Panc1 (cell line): Measurements from ENCODE around the gene DUSP8. TPM values are rescaled to one million over a fixed set of nuclear protein-coding genes. Genes with fewer than 3 reads are reported as not detected.

Experiments
- ATAC-seq: fragments of 200-7000 bp; cut with Tn5 transposase; 2 replicates; pipeline ENCODE4 v1.9.1; 2020; ENCODE audit warnings: mild to moderate bottlenecking, moderate library complexity
- BruUV-seq: library from RNA; stranded (reverse); fragments of 400-500 nt; replicated peaks from 2 replicates; lab custom pipeline; 2021; lab: Mats Ljungman, UMichigan
- CTCF ChIA-PET: fragments of 300-600 bp; sonication (Branson Sonifier 250); formaldehyde crosslinking; loops from one replicate; lab custom pipeline; 2022; ENCODE audit warnings: antibody characterized with exemption; lab: Charles Lee
- POLR2A ChIA-PET: fragments of 300-600 bp; sonication (Branson Sonifier 250); formaldehyde crosslinking; loops from one replicate; lab custom pipeline; 2022; ENCODE audit warnings: antibody characterized with exemption; lab: Charles Lee
- DNase-seq: peaks from one replicate; pipeline ENCODE4 v3.0.0-alpha.2; 2010; ENCODE audit warnings: low read depth, low spot score
- H3K27ac ChIP-seq: 2 replicates; pipeline ENCODE4 v1.5.1; 2011; ENCODE audit warnings: mild to moderate bottlenecking, low read length, inconsistent platforms
- H3K27me3 ChIP-seq: fragments of 200-500 bp; sonication (Bioruptor generic); 2 replicates; pipeline ENCODE4 v1.6.0; 2014; ENCODE audit warnings: low read length, inconsistent platforms; ENCODE audit not compliant: control insufficient read depth, insufficient read depth
- H3K36me3 ChIP-seq: fragments of 200-500 bp; sonication (Bioruptor generic); 2 replicates; pipeline ENCODE4 v1.5.1; 2014; ENCODE audit warnings: inconsistent platforms, mild to moderate bottlenecking, low read length, moderate library complexity; ENCODE audit not compliant: control insufficient read depth, insufficient read depth
- H3K4me1 ChIP-seq: 2 replicates; pipeline ENCODE4 v1.5.1; 2011; ENCODE audit warnings: inconsistent platforms, mild to moderate bottlenecking, low read length, moderate library complexity; ENCODE audit not compliant: control insufficient read depth, insufficient read depth
- H3K4me3 ChIP-seq, 2 experiments: 2 replicates each; pipeline ENCODE4 v1.5.1; 2011 to 2012; ENCODE audit warnings: low read depth in 2 of 2, low read length in 2 of 2, mild to moderate bottlenecking in 2 of 2, inconsistent platforms in 1 of 2, moderate library complexity in 1 of 2
- H3K9me3 ChIP-seq: fragments of 200-500 bp; sonication (Bioruptor generic); 2 replicates; pipeline ENCODE4 v1.5.1; 2014; ENCODE audit warnings: low read depth, mild to moderate bottlenecking, inconsistent platforms, low read length, moderate library complexity; ENCODE audit not compliant: control insufficient read depth, insufficient read depth
- POLR2AphosphoS5 ChIP-seq: IDR thresholded peaks from 2 replicates; pipeline ENCODE4 v1.6.1; 2012; ENCODE audit warnings: mild to moderate bottlenecking, low read depth, low read length, moderate library complexity
- SIN3A ChIP-seq: IDR thresholded peaks from 2 replicates; pipeline ENCODE4 v1.6.1; 2012; ENCODE audit warnings: low read depth, mild to moderate bottlenecking, low read length, moderate library complexity, borderline replicate concordance; ENCODE audit not compliant: insufficient read depth
- TCF7L2 ChIP-seq: IDR thresholded peaks from 2 replicates; pipeline ENCODE4 v1.6.1; 2011; ENCODE audit warnings: mild to moderate bottlenecking, low read depth, low read length, inconsistent platforms
- in situ Hi-C: cut with HindIII; loops from 2 replicates; pipeline ENCODE4 v1.10.0; 2016; ENCODE audit warnings: low sequenced_read_pairs, low pct_unique_long_range_greater_than_20kb
- intact Hi-C: fragments of 100-400 bp; cut with micrococcal nuclease; formaldehyde crosslinking; loops from one replicate; pipeline ENCODE4 v1.10.0; 2022; ENCODE audit not compliant: unreplicated experiment
- total RNA-seq: library from RNA; stranded (reverse); gene quantifications from one replicate; pipeline ENCODE4 v1.2.1, GENCODE V29; 2021; ENCODE audit not compliant: unreplicated experiment
- TF ChIP-seq, protein P1 (sequence below), 2 experiments: IDR thresholded peaks; 2 replicates each; pipeline ENCODE4 v1.6.1; 2011 to 2012; ENCODE audit warnings: low read depth in 2 of 2, control low read depth in 1 of 2, low read length in 1 of 2, mild to moderate bottlenecking in 1 of 2, moderate library complexity in 1 of 2; ENCODE audit not compliant: insufficient read depth in 1 of 2
- TF ChIP-seq, protein P2 (sequence below): fragments of 450-650 bp; IDR thresholded peaks from 2 replicates; pipeline ENCODE4 v1.5.1; 2017; ENCODE audit warnings: mild to moderate bottlenecking

Gene DUSP8
- total RNA-seq, 1 experiment from 2014 or later, result 5.5 TPM

DNA sequence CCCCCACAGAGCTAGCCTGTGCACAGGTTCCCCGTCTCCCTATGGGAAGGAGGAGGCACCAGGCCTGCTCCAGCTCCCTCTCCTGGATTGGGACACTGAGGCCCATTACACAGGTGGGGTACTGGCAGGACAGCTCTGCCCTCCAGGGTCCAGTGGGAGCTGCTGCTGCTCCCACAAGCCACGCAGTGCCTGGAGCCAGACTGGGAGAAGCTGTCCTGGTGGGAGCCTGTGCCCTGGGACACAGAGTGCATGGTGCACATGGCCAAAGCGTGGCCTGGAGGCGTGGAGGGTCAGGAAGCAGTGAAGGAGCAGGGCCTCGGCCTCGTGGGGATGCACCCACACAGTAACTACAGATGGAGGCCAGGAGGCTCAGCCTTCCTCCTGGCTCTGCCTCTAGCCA is 27.5 kb downstream of the DUSP8 start:
- CTCF ChIA-PET, result no interaction called here
- Histone ChIP-seq H3K36me3 (no peaks in the 10 kb centered on the region; the same call in 1 of the 2 replicates), H3K4me3 (no peak overlapping the region), H3K9me3 (no peaks in the 10 kb centered on the region), H3K4me1 (peaks cover 10% of the 10 kb centered on the region), H3K27ac (no peak overlapping the region), H3K27me3 (0 out of 2 replicates have a peak, but pooled peaks cover 2% of the 10 kb centered on the region)
- POLR2A ChIA-PET, result no interaction called here
- TF ChIP-seq, protein P1, sequence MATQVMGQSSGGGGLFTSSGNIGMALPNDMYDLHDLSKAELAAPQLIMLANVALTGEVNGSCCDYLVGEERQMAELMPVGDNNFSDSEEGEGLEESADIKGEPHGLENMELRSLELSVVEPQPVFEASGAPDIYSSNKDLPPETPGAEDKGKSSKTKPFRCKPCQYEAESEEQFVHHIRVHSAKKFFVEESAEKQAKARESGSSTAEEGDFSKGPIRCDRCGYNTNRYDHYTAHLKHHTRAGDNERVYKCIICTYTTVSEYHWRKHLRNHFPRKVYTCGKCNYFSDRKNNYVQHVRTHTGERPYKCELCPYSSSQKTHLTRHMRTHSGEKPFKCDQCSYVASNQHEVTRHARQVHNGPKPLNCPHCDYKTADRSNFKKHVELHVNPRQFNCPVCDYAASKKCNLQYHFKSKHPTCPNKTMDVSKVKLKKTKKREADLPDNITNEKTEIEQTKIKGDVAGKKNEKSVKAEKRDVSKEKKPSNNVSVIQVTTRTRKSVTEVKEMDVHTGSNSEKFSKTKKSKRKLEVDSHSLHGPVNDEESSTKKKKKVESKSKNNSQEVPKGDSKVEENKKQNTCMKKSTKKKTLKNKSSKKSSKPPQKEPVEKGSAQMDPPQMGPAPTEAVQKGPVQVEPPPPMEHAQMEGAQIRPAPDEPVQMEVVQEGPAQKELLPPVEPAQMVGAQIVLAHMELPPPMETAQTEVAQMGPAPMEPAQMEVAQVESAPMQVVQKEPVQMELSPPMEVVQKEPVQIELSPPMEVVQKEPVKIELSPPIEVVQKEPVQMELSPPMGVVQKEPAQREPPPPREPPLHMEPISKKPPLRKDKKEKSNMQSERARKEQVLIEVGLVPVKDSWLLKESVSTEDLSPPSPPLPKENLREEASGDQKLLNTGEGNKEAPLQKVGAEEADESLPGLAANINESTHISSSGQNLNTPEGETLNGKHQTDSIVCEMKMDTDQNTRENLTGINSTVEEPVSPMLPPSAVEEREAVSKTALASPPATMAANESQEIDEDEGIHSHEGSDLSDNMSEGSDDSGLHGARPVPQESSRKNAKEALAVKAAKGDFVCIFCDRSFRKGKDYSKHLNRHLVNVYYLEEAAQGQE (IDR thresholded peaks at IDR 0.05; ENCODE audit: insufficient read depth in 1 of 2, low read depth in 2 of 2, low read length in 1 of 2), result no peak
- ATAC-seq (no peak), DNase-seq (no peak)
- no TSS peak for BruUV-seq
- in situ Hi-C loops (no loop called here), intact Hi-C loops (loop anchor here (10.0 kb wide), 1 partner anchor 280 kb away; no protein-coding TSS in a partner anchor)

DNA sequence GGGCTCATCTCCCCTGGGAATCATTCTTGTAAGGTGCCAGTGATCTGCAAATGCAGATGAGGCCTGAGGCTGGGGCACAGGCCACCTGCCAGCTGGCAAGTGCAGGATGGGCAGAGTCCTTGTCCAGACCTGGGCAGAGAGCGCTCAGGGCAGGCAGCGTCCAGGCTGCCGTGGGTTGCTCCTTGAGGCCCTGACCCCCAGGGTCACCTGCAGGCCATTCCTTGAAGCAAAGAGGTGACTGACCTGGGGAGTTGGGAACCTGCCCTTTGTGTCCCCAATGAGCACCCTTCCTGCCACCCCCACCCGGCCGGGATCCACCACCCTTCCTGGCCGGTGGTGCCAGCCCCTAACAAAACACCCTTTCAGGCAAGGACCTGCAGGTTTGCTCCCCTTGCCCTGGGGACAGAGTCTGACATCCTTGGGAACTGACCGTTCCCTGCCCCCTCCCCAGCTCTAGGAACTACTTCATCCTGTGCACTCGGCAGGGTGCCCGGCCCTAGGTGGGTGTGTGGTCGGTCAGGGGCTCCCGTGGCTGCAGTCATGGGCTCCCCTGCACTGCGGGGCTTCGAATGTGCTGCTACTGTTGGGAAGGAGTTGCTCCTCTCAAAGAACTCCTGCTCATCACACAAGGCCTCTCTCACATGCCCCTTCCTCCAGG is 28.3 kb downstream of the DUSP8 start:
- Histone ChIP-seq H3K36me3 (no peaks in the 10 kb centered on the region; the same call in 1 of the 2 replicates), H3K4me3 (no peak overlapping the region), H3K27ac (no peak overlapping the region), H3K9me3 (no peaks in the 10 kb centered on the region), H3K27me3 (0 out of 2 replicates have a peak, but pooled peaks cover 2% of the 10 kb centered on the region), H3K4me1 (peaks cover 10% of the 10 kb centered on the region)
- POLR2A ChIA-PET, result no interaction called here
- ATAC-seq (no peak), DNase-seq (no peak)
- intact Hi-C loops, result loop anchor here (10.0 kb wide), 1 partner anchor 281 kb away; no protein-coding TSS in a partner anchor
- TF ChIP-seq, protein P2, sequence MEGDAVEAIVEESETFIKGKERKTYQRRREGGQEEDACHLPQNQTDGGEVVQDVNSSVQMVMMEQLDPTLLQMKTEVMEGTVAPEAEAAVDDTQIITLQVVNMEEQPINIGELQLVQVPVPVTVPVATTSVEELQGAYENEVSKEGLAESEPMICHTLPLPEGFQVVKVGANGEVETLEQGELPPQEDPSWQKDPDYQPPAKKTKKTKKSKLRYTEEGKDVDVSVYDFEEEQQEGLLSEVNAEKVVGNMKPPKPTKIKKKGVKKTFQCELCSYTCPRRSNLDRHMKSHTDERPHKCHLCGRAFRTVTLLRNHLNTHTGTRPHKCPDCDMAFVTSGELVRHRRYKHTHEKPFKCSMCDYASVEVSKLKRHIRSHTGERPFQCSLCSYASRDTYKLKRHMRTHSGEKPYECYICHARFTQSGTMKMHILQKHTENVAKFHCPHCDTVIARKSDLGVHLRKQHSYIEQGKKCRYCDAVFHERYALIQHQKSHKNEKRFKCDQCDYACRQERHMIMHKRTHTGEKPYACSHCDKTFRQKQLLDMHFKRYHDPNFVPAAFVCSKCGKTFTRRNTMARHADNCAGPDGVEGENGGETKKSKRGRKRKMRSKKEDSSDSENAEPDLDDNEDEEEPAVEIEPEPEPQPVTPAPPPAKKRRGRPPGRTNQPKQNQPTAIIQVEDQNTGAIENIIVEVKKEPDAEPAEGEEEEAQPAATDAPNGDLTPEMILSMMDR, result no peak
- in situ Hi-C loops, result no loop called here
- CTCF ChIA-PET, result no interaction called here
- no TSS peak for BruUV-seq

DNA sequence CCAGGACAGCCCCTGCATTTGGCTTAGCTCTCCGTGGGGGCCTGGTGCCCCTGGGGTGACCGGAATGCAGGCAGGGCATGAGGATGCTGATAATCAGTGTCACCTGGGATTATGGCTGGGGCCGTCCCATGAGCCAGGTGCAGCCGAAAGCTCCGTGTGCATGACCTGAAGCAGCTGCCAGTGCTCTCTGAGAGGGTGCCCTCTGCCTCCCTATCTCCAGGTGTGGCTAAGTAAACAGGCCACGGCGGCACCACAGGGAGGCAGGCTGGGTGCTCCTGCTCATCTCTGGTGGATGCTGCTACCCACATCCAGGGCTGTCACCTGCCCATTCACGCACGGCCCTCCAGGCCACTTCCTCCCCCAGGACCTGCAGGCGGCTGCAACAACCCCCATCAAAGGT is 29.8 kb downstream of the DUSP8 start:
- Histone ChIP-seq H3K36me3 (no peaks in the 10 kb centered on the region; the same call in 1 of the 2 replicates), H3K4me1 (no peaks in the 10 kb centered on the region), H3K9me3 (no peaks in the 10 kb centered on the region), H3K27me3 (peaks cover 6% of the 10 kb centered on the region), H3K4me3 (no peak overlapping the region), H3K27ac (no peak overlapping the region)
- CTCF ChIA-PET, result no interaction called here
- DNase-seq (no peak), ATAC-seq (no peak)
- intact Hi-C loops, result loop anchor here (10.0 kb wide), 1 partner anchor 283 kb away; no protein-coding TSS in a partner anchor
- POLR2A ChIA-PET, result no interaction called here
- in situ Hi-C loops, result no loop called here
- no peak for TF ChIP-seq TCF7L2
- TF ChIP-seq, protein P1 (IDR thresholded peaks at IDR 0.05; ENCODE audit: insufficient read depth in 1 of 2, low read depth in 2 of 2, low read length in 1 of 2), result no peak
- TF ChIP-seq, protein P2, result no peak
- no peak for TF ChIP-seq SIN3A
- no peak for TF ChIP-seq POLR2AphosphoS5
- no TSS peak for BruUV-seq
